ENCODE results near the gene PLCD4. TPM values are rescaled to one million over a fixed set of nuclear protein-coding genes. Genes with fewer than 3 reads are reported as not detected.

Gene PLCD4
- total RNA-seq, 1 experiment from 2014 or later: 0.42 TPM

DNA sequence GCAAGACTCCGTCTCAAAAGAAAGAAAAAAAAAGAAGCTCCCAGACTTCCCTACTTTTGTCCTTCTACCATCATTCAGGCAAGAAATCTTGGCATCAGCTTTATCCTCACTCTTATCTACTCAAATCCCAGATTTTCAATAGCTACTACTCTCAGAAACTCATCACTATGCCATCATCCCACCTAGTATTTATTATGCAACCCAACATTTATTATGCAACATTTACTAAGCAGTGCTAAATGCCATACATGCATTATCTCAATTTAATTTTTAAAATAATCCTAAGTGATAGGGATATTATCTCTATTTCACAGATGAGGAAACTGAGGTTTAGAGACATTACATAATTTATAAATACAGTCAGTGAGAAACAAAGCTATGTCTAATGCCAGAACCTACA lies 43.6 kb upstream of the PLCD4 start:
- Histone ChIP-seq H3K27me3 (ENCODE audit: insufficient read depth, low read length) (no peaks in the 10 kb centered on the region), H4K8ac (replicated peaks; ENCODE audit: insufficient read length, low read depth, low read length) (no peak overlapping the region), H3K79me1 (ENCODE audit: insufficient read depth, low read depth, low read length, poor library complexity, severe bottlenecking) (peaks cover 4% of the 10 kb centered on the region), H2BK15ac (ENCODE audit: low read depth, low read length) (no peak overlapping the region), H3K23ac (ENCODE audit: insufficient read length, low read depth, low read length) (no peak overlapping the region), H4K5ac (ENCODE audit: insufficient read length, low read depth, low read length) (no peak overlapping the region), H3K4ac (ENCODE audit: low read depth, low read length) (no peak overlapping the region), H2AFZ (ENCODE audit: low read length) (no peak overlapping the region), H2AK5ac (ENCODE audit: insufficient read length, low read length) (no peak overlapping the region), H3K9me3 (ENCODE audit: control insufficient read depth, low read depth, low read length) (no peaks in the 10 kb centered on the region), H3K23me2 (ENCODE audit: insufficient read length, low read depth, low read length, poor library complexity, severe bottlenecking) (peaks cover 6% of the 10 kb centered on the region), H3K4me2 (ENCODE audit: insufficient read depth, insufficient read length, low read length) (no peak overlapping the region), H3T11ph (ENCODE audit: low read length) (no peak overlapping the region), H4K20me1 (ENCODE audit: control insufficient read depth, insufficient read depth, insufficient read length) (no peaks in the 10 kb centered on the region), H3K4me1 (ENCODE audit: insufficient read depth, low read length) (no peaks in the 10 kb centered on the region), H3K79me2 (ENCODE audit: insufficient read depth, low read length) (peaks cover 16% of the 10 kb centered on the region; the same call in 1 of the 2 replicates), H2BK120ac (ENCODE audit: low read depth, low read length, poor library complexity, severe bottlenecking) (no peak overlapping the region), H2BK20ac (ENCODE audit: low read depth, low read length, poor library complexity, severe bottlenecking) (no peak overlapping the region), H3K14ac (ENCODE audit: insufficient read depth, low read length) (no peak overlapping the region), H3K27ac (ENCODE audit: insufficient read length, low read depth, low read length) (no peak overlapping the region), H2BK12ac (ENCODE audit: insufficient read length, low read depth, low read length) (no peak overlapping the region), H3K56ac (ENCODE audit: insufficient read length, low read depth, low read length) (no peak overlapping the region), H4K91ac (ENCODE audit: insufficient read length, low read depth, low read length) (no peak overlapping the region), H3K9ac (ENCODE audit: extremely low read depth, insufficient read length, low read length) (no peak overlapping the region), H2BK5ac (ENCODE audit: insufficient read length, low read length) (no peak overlapping the region), H3K18ac (ENCODE audit: insufficient read length, low read depth, low read length) (no peak overlapping the region)
- Mint-ChIP-seq H3K9me3 (no peaks in the 10 kb centered on the region), H3K36me3 (ENCODE audit: insufficient read depth in 1 of 3, low read depth in 3 of 3) (peaks cover 24 to 55% (median 52%) of the 10 kb centered on the region in 3 experiments; a peak in 6 of 7 replicates), H3K4me3 (no peak overlapping the region), H3K4me1 (peaks cover 13 to 16% of the 10 kb centered on the region in 2 experiments), H3K27me3 (ENCODE audit: low read depth) (no peaks in the 10 kb centered on the region), H3K27ac (peak overlapping the region in 1 of 3 experiments; percentile 49; a peak in 1 of 7 replicates)
- no CpG with 5 or more reads among the region's 1 CpG for whole genome bisulfite sequencing (ENCODE audit: extremely low coverage, insufficient read length, low lambda C conversion rate)
- DNase-seq: no peak
- TF ChIP-seq CTCF (conservative IDR thresholded peaks at IDR 0.05): no peak
